ENCODE results near the gene ZFP36L1. TPM values are rescaled to one million over a fixed set of nuclear protein-coding genes. Genes with fewer than 3 reads are reported as not detected.

ZFP36L1 gene
- total and polyA plus RNA-seq, 2 of the 13 experiments (the other 11 are each of a cell fraction or from before 2014, with no cell fraction given) = 7.4 to 10.2 TPM

GRCh38 chr14:68816183-68816942 lies 23.5 kb upstream of the ZFP36L1 start (continued):
- TF ChIP-seq ETV5 (CRISPR knock-in tag; IDR thresholded peaks at IDR 0.05; ENCODE audit: borderline replicate concordance) (peak; percentile 88), ARID3A (IDR thresholded peaks at IDR 0.05; ENCODE audit: low read depth, low read length) (no peak), ZNF558 (CRISPR knock-in tag; IDR thresholded peaks at IDR 0.05; ENCODE audit: borderline replicate concordance) (no peak), SOX5 (CRISPR knock-in tag; IDR thresholded peaks at IDR 0.05; ENCODE audit: borderline replicate concordance) (peak; percentile 62; the same call in 1 of the 2 replicates), ZNF503 (CRISPR knock-in tag; IDR thresholded peaks at IDR 0.05) (no peak), ATF7 (IDR thresholded peaks at IDR 0.05) (no peak), ATF7 (CRISPR knock-in tag; IDR thresholded peaks at IDR 0.05) (no peak), PAF1 (CRISPR knock-in tag; IDR thresholded peaks at IDR 0.05) (no peak), ATM (IDR thresholded peaks at IDR 0.05; ENCODE audit: borderline replicate concordance) (no peak), RFXANK (CRISPR knock-in tag; IDR thresholded peaks at IDR 0.05) (no peak; the same call in 1 of the 2 replicates), RNF2 (conservative IDR thresholded peaks at IDR 0.05; ENCODE audit: low read depth) (peak; percentile 68; the same call in 1 of the 2 replicates), ZNF546 (CRISPR knock-in tag; conservative IDR thresholded peaks at IDR 0.05) (no peak), FOXP4 (CRISPR knock-in tag; IDR thresholded peaks at IDR 0.05) (no peak), ATF2 (CRISPR knock-in tag; IDR thresholded peaks at IDR 0.05) (peak; percentile 59; the same call in 1 of the 2 replicates), NFATC3 (CRISPR knock-in tag; IDR thresholded peaks at IDR 0.05) (no peak), ZFP90 (CRISPR knock-in tag; IDR thresholded peaks at IDR 0.05; ENCODE audit: borderline replicate concordance) (no peak; the same call in 1 of the 2 replicates), HDAC6 (IDR thresholded peaks at IDR 0.05; ENCODE audit: low read depth, low read length) (no peak), ZBTB44 (CRISPR knock-in tag; IDR thresholded peaks at IDR 0.05) (no peak), NFYB (CRISPR knock-in tag; IDR thresholded peaks at IDR 0.05) (no peak)

Measured in HepG2 (cell line).